ENCODE results near the gene MEIOSIN.

DNA sequence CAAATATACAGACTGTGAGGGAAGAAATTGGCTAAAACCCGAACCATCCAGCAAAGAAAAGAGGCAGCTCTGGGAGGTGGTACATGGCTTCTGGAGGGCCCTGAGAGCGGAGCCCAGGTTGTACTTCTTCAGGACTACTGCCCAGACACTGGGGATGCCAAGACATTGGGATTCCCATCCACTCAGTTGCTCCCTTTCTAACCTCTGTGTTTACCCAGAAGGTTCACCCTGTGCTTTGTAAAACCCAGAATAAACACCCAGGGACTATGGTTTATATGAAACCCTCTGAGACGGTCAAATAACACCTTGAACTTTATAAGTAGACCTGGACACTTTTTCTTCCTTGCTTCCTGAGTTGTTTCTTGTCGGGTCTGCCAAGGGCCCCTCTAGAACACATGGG lies 9.7 kb downstream of the MEIOSIN start:
- TF ChIP-seq EP300 (IDR thresholded peaks at IDR 0.05; ENCODE audit: borderline replicate concordance) (no peak), CREB1 (IDR thresholded peaks at IDR 0.05; ENCODE audit: low read depth) (no peak), TCF12 (IDR thresholded peaks at IDR 0.05; ENCODE audit: low read depth) (no peak), CEBPB (IDR thresholded peaks at IDR 0.05) (no peak), EGR1 (IDR thresholded peaks at IDR 0.05) (no peak), TAF1 (IDR thresholded peaks at IDR 0.05; ENCODE audit: low read depth) (no peak), RAD21 (IDR thresholded peaks at IDR 0.05; ENCODE audit: low read depth) (no peak), ZBTB7A (IDR thresholded peaks at IDR 0.05; ENCODE audit: low read depth) (no peak), YY1 (IDR thresholded peaks at IDR 0.05; ENCODE audit: low read depth) (no peak), TEAD4 (IDR thresholded peaks at IDR 0.05) (no peak), NFIC (IDR thresholded peaks at IDR 0.05) (no peak)
- TF ChIP-seq, protein P1, sequence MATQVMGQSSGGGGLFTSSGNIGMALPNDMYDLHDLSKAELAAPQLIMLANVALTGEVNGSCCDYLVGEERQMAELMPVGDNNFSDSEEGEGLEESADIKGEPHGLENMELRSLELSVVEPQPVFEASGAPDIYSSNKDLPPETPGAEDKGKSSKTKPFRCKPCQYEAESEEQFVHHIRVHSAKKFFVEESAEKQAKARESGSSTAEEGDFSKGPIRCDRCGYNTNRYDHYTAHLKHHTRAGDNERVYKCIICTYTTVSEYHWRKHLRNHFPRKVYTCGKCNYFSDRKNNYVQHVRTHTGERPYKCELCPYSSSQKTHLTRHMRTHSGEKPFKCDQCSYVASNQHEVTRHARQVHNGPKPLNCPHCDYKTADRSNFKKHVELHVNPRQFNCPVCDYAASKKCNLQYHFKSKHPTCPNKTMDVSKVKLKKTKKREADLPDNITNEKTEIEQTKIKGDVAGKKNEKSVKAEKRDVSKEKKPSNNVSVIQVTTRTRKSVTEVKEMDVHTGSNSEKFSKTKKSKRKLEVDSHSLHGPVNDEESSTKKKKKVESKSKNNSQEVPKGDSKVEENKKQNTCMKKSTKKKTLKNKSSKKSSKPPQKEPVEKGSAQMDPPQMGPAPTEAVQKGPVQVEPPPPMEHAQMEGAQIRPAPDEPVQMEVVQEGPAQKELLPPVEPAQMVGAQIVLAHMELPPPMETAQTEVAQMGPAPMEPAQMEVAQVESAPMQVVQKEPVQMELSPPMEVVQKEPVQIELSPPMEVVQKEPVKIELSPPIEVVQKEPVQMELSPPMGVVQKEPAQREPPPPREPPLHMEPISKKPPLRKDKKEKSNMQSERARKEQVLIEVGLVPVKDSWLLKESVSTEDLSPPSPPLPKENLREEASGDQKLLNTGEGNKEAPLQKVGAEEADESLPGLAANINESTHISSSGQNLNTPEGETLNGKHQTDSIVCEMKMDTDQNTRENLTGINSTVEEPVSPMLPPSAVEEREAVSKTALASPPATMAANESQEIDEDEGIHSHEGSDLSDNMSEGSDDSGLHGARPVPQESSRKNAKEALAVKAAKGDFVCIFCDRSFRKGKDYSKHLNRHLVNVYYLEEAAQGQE (IDR thresholded peaks at IDR 0.05; ENCODE audit: low read depth): no peak
- TF ChIP-seq, protein P2, sequence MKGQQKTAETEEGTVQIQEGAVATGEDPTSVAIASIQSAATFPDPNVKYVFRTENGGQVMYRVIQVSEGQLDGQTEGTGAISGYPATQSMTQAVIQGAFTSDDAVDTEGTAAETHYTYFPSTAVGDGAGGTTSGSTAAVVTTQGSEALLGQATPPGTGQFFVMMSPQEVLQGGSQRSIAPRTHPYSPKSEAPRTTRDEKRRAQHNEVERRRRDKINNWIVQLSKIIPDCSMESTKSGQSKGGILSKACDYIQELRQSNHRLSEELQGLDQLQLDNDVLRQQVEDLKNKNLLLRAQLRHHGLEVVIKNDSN (IDR thresholded peaks at IDR 0.05): no peak
- TF ChIP-seq, protein P3, sequence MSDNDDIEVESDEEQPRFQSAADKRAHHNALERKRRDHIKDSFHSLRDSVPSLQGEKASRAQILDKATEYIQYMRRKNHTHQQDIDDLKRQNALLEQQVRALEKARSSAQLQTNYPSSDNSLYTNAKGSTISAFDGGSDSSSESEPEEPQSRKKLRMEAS (IDR thresholded peaks at IDR 0.05): no peak
